Coronary artery (tissue), 2 donors: ENCODE measurements around the gene RBMX.
A peak's percentile ranks its signal among the peaks of the same experiment; 100 is the strongest.

ENCODE experiments used
- DNase-seq: peaks from one replicate; pipeline ENCODE4 v3.0.0-alpha.2; 2017; ENCODE audit warnings: low spot score
- H3K27ac ChIP-seq, 2 donors: fragments of 200-600 bp; sonication (generic); one replicate each; pipeline ENCODE4 v1.5.1; 2016 to 2019
- H3K4me3 ChIP-seq: fragments of 200-600 bp; sonication (generic); 2 replicates; pipeline ENCODE4 v1.5.1; 2016; ENCODE audit warnings: mild to moderate bottlenecking, moderate library complexity
- TF ChIP-seq, protein P1 (sequence below): fragments of 200-600 bp; sonication (generic); IDR thresholded peaks from one replicate; pipeline ENCODE4 v1.5.1; 2019; ENCODE audit warnings: antibody characterized with exemption

The RBMX gene

DNA sequence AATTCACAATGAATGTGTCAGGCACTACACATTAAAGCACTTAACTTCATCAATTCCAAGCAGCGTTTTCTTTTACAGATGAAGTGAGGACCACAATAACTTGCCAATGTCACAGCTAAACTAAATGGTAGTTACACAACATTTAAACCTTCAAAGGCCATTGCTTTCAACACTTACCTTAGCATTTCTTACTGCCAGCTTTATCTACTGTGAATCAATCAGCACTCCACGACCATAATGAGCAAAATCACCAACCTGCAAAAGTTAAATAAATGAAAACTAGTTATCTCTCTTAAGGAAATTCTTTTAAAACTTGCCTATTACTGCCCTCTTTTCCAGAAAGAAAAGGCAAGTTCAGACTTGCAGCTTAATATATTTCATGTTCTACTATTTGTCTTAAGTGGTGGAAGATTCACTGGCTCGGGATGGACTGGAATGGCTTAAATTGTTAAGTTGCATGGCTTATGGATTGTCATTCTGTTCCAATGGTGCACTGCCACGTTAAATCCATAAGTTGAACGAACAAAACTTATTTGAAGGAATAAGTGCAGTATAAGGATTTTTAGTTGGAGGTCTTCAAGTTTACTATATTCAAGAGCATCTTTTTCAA lies 8.3 kb downstream of the RBMX start:
- DNase-seq = no peak
- H3K4me3 ChIP-seq = no peak overlapping the region
- no peak overlapping the region for H3K27ac ChIP-seq
- TF ChIP-seq, protein P1, sequence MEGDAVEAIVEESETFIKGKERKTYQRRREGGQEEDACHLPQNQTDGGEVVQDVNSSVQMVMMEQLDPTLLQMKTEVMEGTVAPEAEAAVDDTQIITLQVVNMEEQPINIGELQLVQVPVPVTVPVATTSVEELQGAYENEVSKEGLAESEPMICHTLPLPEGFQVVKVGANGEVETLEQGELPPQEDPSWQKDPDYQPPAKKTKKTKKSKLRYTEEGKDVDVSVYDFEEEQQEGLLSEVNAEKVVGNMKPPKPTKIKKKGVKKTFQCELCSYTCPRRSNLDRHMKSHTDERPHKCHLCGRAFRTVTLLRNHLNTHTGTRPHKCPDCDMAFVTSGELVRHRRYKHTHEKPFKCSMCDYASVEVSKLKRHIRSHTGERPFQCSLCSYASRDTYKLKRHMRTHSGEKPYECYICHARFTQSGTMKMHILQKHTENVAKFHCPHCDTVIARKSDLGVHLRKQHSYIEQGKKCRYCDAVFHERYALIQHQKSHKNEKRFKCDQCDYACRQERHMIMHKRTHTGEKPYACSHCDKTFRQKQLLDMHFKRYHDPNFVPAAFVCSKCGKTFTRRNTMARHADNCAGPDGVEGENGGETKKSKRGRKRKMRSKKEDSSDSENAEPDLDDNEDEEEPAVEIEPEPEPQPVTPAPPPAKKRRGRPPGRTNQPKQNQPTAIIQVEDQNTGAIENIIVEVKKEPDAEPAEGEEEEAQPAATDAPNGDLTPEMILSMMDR = no peak

DNA sequence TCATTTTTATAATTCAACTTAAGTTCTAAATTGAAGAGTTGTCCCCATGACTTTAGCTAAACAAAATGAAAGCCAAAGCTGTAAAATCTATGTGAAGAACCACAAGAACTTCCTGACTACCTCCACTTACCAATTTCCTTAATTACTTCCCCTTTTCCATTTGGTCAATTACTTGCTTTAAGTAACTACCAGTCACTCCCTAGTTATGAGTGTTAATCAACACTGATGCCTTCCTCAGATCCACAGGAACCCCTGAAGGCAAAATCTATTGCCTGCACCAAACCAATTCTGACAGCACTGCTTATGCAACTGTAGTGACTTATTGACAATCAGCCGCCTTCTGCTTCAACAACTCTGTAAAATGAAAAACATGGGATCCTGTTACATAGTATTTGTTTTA lies 10.5 kb downstream of the RBMX start:
- TF ChIP-seq, protein P1 = no peak
- DNase-seq = no peak
- Histone ChIP-seq H3K27ac (no peak overlapping the region), H3K4me3 (no peak overlapping the region)

DNA sequence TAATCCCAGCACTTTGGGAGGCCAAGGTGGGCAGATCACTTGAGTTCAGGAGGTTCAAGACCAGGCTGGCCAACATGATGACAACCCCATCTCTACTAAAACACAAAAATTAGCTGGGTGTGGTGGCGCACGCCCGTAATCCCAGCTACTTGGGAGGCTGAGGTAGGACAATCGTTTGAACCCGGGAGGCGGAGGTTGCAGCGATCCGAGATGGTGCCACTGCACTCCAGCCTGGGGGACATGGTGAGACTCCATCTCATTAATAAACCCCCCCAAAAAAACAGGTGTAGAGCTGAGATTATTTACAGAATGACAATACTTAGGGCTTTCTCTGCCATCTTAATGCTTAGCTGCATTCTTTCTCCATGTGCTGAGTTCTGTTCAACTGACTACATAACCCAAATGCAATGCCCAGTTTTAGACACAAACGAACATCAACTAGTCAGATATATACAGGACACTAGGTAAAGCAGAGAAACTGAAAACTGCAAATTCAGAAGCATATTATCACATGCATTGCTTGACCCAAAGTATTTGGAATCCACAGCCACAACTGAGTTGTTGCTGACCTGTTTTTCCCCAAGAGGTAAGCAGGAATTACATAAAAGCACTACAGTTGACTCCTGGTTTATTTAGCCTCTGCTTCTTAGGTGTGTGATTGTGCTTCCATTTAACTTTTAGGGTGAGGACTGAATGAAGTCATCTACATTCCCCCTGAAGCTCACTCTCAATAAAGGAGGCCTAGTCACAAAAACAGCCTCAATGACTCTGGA lies 12.1 kb downstream of the RBMX start:
- Histone ChIP-seq H3K27ac (no peak overlapping the region), H3K4me3 (no peak overlapping the region)
- DNase-seq = no peak
- TF ChIP-seq, protein P1 = no peak

DNA sequence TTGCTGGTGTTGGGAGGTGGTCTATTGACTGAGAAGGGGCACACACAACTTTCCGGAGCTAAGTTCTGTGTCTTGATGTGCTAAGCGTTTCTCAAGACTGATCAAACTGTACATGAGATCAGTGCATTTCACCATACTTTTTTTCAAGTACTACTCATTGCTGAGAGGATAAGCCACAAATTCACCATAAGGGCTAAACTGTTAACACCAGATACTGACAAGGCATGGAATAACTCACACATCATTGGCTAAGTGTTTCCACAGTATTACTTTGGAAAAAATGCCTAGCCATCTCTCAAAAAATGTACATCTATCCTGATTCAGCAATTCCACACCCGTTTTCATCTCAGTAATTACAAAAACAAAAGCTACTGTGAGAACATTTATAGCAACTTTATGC lies 13.0 kb downstream of the RBMX start:
- DNase-seq = no peak
- Histone ChIP-seq H3K27ac (no peak overlapping the region), H3K4me3 (no peak overlapping the region)
- TF ChIP-seq, protein P1 = no peak

DNA sequence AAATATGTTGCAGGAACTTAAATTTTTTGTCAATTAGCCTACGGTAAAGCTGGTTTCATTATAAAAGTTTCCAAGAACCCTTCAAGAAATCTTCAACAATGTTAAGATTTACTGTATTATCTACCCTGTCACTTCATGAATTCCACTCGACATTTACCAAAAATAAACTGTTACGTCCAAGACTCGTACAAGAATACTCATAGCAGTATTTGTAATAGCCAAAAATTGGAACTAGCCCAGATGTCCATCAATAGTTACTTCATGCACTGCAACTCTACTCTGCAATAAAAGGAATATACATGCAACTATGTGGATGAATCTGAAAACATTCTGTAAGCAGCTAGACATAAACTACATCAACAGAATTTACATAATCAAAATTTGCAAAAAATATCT lies 13.4 kb downstream of the RBMX start:
- H3K4me3 ChIP-seq = no peak overlapping the region
- DNase-seq = no peak
- TF ChIP-seq, protein P1 = no peak
- H3K27ac ChIP-seq = peak overlapping the region in 1 of 2 donors; percentile 18

DNA sequence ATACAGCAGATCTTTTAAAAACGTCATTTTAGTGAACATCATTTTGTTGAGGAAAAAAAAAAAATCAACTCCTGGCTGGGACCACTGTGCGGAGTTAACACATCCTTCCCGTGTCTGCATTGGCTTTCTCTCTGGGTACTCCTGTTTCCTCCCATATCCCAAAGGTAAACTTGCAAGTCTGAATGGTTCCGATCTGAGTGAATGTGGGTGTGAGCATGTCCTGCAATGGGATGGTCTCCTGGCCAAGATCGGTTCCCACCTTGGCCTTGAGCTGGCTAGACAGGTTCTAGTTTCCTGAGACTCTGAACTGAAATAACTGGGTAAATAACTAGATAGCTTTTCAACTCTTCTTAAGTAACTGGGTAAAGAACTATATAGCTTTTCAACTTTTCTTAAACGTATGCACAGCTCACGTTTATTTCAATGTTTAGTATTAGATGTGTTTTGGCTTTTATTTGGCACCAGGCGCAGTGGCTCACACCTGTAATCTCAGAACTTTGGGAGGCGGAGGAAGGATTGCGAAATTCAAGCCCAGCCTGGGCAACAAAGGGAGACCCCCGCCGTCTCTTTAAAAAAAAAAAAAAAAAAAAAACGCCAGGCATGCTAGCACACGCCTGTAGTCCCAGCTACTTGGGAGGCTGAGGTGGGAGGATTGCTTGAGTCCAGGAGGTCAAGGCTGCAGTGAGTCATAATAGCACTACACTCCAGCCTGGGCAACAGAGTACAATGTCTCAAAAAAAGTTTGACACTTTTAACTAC lies 14.0 kb downstream of the RBMX start:
- no peak for DNase-seq
- Histone ChIP-seq H3K4me3 (no peak overlapping the region), H3K27ac (peak overlapping the region in 1 of 2 donors; percentile 18)
- TF ChIP-seq, protein P1 = no peak
